ENCODE measurements around the gene ASB6.

The ASB6 gene

GRCh38 chr9:129624168-129624759, 17.7 kb downstream of the ASB6 start:
- DNase-seq, result peak; percentile 34

DNA sequence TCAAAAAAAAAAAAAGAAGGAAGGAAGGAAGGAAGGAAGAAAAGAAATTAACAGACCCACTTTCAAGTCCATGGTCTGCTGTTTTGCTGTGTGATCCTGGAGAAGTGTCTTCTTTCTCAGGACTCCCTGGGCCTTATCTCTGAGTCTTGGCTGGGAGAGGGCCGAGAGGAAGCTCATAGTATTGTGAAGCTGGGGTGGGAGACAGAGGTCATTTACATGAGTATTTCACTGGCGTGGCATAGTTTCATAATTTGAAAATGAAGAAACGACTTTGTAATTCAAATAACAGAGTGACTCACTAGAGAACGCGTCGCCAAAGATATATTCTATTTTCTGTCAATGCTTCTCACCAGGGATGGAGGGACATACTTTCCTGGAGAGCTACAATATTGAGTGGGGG, 18.6 kb downstream of the ASB6 start:
- DNase-seq, result no peak

DNA sequence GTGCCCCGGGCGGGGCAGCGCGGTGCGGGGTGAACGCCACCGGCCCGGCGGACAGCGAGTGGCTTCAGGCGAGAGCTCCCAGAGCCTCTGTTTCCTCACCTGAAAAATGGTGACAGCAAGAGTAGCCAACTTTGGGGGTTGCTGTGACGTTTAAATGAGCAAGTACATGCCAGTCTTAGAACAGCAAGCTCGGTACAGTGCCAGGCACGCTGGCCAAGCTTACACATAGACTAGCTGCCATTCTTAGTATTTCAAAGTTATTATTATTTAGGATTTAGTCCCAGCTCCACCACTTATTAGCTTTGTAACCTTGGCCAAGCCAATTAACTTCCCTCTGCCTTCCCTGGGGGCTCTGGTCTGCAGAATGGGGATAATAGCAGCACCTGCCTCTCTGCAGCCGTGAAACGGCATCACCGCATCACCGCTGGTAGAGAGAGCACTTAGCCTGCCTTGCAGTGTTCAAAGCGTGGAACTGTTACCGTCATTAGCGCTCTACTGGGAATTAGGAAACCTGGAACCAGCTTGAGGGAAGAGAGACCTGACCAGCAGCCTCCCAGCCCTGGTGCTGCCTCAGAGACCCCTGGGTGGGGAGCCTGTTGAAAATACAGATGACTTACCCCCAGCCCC, 21.2 kb downstream of the ASB6 start, which contains the start of gene C9orf50:
TSS of gene C9orf50 (minus strand) at position 433 of the 627 bp plus-strand sequence. CDS start 527 bp downstream, outside the sequence.
- peak; percentile 26 for DNase-seq

DNA sequence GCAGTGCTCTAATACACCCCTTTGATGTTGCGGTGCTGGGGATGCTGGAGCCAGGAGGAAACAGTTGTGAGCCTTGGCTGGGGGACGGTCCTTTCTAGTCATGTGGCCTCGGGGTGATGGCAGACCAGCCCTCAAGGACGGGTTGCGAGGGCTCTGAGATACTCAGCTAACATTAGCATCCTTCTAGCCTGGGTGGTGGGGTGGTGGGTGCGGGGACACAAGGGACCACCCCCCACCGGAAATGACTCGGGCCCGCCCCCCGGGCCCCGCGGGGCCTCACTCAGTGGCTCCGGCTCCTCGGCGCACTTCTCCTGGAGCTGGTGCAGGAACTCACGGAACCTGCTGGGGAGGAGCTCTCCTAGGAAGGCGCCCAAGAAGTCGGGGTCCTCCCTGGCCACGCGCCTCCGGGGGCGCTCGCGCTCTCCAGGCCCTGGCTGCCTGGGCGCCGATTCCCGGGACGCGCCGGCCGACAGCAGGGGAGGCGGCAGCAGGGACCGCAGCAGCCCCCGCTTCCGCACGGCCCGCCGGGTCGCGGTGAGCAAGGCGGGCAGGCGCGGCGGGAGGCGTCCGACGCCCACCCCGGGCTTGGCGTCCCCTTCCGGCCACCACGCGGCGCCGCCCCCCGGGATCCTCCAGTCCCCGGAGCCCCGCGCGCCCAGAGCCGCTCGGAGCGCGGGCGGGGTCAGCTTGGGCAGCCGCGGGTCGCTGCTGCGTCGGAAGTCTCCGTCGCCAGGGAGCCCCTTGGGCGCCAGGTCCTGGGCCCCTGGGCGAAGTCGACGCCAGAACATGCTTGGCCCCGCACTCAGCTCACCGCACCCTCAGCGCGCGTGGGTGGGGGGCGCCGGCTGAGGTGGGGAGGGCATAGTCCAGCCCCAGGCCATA, 21.9 kb downstream of the ASB6 start:
- peak; percentile 10 for DNase-seq

DNA sequence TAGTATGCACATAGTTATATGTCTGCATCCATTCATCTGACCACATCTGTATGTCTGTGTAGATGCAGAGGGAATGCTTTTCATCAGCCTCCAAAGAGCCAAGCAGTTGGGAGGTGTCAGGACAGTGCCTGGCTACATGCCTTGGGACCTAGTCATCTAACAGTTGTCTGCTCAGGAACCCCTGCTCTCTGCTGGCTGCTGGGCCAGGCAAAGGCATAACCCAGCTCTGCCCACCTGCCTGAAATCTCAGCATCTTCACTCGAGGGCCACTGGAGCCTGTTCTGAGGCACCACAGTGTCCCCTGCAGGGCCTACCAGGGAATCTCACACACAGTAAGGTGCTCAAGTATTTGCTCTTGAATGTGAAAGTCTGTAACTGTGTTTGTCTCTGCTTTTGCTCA, 24.8 kb downstream of the ASB6 start:
- DNase-seq, result peak; percentile 26

GRCh38 chr9:129615407-129616285, 26.3 kb downstream of the ASB6 start:
- no peak for DNase-seq

DNA sequence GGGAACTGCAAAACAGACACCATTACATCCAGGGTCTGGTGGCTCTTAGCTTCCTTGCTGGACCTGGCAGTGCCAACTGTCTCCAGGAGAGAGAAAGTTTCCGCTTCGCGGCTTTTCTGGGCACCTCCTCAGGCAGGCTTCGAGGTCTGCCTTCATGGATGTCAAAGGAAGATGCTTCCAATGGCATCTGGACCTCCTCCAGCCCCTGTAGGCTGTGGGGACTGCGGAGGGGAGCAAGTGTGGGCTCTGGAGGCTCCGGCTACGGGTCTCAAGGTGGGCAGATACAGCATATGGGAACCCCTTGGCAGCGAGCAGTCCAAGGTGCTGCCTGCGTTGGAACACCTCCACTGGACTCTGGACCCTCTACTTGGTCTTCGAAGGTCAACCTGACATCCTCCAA, 27.0 kb downstream of the ASB6 start:
- DNase-seq, result no peak

GRCh38 chr9:129613520-129614175, 28.3 kb downstream of the ASB6 start:
- DNase-seq, result peak; percentile 80

GRCh38 chr9:129612815-129613519, 29.0 kb downstream of the ASB6 start:
- peak; percentile 24 for DNase-seq

GRCh38 chr9:129612123-129612522, 29.8 kb downstream of the ASB6 start:
- DNase-seq, result no peak

- DNase-seq, result no peak
Observed at GRCh38 chr9:129611307-129611800, 30.6 kb downstream of the ASB6 start.

GRCh38 chr9:129610473-129611306, 31.3 kb downstream of the ASB6 start:
- peak; percentile 26 for DNase-seq

GRCh38 chr9:129610213-129610472, 31.8 kb downstream of the ASB6 start:
- no peak for DNase-seq

GRCh38 chr9:129609486-129610212, 32.3 kb downstream of the ASB6 start:
- DNase-seq, result no peak

GRCh38 chr9:129608561-129609481, 33.1 kb downstream of the ASB6 start:
- no peak for DNase-seq

DNA sequence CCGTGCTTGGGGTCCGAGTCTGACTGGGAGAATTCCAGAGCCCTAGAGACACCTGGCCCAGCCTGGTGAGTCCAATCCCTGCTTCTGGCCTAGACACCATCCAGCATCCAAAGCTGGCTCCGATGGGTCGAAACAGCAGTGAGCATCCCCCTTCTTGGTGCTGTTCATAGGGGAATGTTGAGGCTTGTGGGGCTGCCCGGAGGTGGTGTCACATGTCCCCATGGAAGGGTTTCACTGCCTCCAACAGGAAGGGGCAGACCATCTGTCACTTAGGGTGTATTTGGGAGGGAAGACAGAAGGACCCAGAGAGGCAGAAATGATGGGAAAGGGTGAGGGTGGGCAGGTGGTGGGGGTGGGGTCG, 34.9 kb downstream of the ASB6 start:
- DNase-seq, result no peak

DNA sequence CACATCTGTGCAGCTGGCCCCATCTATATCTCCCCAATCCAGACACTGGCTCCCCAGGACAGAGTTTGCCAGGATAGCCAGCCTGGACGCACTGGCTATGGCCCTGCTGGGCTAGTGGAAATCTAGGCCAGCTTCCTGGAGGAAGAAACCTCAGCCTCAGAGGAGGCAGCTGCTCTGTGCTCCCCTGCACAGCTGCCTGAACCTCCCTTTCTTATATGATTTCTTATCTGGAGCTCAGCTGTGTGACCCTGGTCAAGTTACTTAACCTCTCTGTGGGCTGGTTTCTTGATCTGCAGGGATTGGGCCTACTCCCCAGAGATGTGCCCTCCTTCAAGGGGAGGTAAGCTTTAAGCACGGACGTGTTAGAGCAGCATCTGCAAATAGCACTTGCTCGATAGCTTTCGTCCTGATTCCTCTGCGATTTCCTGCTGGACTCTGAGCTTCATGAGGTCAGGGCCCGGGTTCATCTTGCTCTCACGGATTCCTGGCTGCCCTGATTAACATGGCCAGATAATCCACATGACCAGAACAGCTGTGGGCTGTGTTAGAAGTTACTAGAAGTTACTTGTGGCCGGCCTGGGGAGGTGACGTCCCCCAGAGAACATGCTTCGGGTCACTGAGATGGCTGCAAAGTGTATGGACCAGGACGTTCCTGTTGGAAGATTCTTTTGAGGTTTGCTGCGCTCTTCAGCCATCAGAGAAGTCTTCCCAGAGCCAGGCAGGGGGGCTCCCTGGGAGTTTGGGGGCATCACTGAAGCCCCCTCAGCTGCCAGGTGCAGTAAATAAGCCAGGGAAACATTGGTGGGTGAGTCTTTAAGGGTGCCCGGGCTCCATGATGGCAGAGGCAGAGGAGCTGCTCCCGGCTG, 35.6 kb downstream of the ASB6 start:
- no peak for DNase-seq

- no peak for DNase-seq
Observed at GRCh38 chr9:129604766-129605163, 37.2 kb downstream of the ASB6 start.
